ENCODE results near the gene EFCAB6.

GRCh38 chr22:43636086-43636485 is 176.0 kb downstream of the EFCAB6 start:
- TF ChIP-seq, protein P1, sequence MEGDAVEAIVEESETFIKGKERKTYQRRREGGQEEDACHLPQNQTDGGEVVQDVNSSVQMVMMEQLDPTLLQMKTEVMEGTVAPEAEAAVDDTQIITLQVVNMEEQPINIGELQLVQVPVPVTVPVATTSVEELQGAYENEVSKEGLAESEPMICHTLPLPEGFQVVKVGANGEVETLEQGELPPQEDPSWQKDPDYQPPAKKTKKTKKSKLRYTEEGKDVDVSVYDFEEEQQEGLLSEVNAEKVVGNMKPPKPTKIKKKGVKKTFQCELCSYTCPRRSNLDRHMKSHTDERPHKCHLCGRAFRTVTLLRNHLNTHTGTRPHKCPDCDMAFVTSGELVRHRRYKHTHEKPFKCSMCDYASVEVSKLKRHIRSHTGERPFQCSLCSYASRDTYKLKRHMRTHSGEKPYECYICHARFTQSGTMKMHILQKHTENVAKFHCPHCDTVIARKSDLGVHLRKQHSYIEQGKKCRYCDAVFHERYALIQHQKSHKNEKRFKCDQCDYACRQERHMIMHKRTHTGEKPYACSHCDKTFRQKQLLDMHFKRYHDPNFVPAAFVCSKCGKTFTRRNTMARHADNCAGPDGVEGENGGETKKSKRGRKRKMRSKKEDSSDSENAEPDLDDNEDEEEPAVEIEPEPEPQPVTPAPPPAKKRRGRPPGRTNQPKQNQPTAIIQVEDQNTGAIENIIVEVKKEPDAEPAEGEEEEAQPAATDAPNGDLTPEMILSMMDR (IDR thresholded peaks at IDR 0.05): no peak
- no peak for TF ChIP-seq EZH2 (IDR thresholded peaks at IDR 0.05; ENCODE audit: borderline replicate concordance, insufficient read depth, low read depth, low read length, poor library complexity, severe bottlenecking)
